PC-3 (cell line): ENCODE measurements around the gene CA9. TPM values are rescaled to one million over a fixed set of nuclear protein-coding genes. Genes with fewer than 3 reads are reported as not detected.

Experiments
- ATAC-seq: fragments of 200-7000 bp; cut with Tn5 transposase; 2 replicates; pipeline ENCODE4 v1.9.1; 2020; ENCODE audit warnings: mild to moderate bottlenecking, moderate library complexity
- BruUV-seq: library from RNA; stranded (reverse); fragments of 400-500 nt; replicated peaks from 2 replicates; lab custom pipeline; 2021; lab: Mats Ljungman, UMichigan
- CTCF ChIA-PET: fragments of 300-600 bp; sonication (Branson Sonifier 250); formaldehyde crosslinking; loops from one replicate; lab custom pipeline; 2022; ENCODE audit warnings: antibody characterized with exemption; lab: Charles Lee
- POLR2A ChIA-PET: fragments of 300-600 bp; sonication (Branson Sonifier 250); formaldehyde crosslinking; loops from one replicate; lab custom pipeline; 2022; ENCODE audit warnings: antibody characterized with exemption; ENCODE audit not compliant: unreplicated experiment; lab: Charles Lee
- DNase-seq: peaks from one replicate; pipeline ENCODE4 v3.0.0-alpha.2; 2015
- H2AFZ ChIP-seq: fragments of 300-600 bp; sonication (generic); 2 replicates; pipeline ENCODE4 v1.6.0; 2016; ENCODE audit warnings: antibody characterized with exemption, low read length
- H3F3A ChIP-seq: fragments of 300-600 bp; sonication (generic); one replicate; pipeline ENCODE4 v1.6.0; 2017; ENCODE audit warnings: antibody characterized with exemption, low read length, control low read depth, mild to moderate bottlenecking; ENCODE audit not compliant: unreplicated experiment
- H3K27ac ChIP-seq: fragments of 300-600 bp; sonication (generic); 2 replicates; pipeline ENCODE4 v1.5.1; 2016; ENCODE audit warnings: mild to moderate bottlenecking, low read length
- H3K27me3 ChIP-seq: fragments of 300-600 bp; sonication (generic); 2 replicates; pipeline ENCODE4 v1.6.1; 2016; ENCODE audit warnings: low read length, mixed read lengths
- H3K36me3 ChIP-seq: fragments of 300-600 bp; sonication (generic); 2 replicates; pipeline ENCODE4 v1.6.1; 2016; ENCODE audit warnings: low read depth, mixed run types, low read length, mixed read lengths
- H3K4me1 ChIP-seq: fragments of 300-600 bp; sonication (generic); 2 replicates; pipeline ENCODE4 v1.5.1; 2016; ENCODE audit warnings: low read length; ENCODE audit not compliant: insufficient read depth
- H3K4me2 ChIP-seq: fragments of 300-600 bp; sonication (generic); 2 replicates; pipeline ENCODE4 v1.6.0; 2016; ENCODE audit warnings: low read length
- H3K4me3 ChIP-seq: fragments of 300-600 bp; sonication (generic); 2 replicates; pipeline ENCODE4 v1.5.1; 2016; ENCODE audit warnings: mild to moderate bottlenecking, low read length, mixed read lengths
- H3K79me2 ChIP-seq: fragments of 300-600 bp; sonication (generic); 2 replicates; pipeline ENCODE4 v1.6.1; 2017; ENCODE audit warnings: low read length, mixed read lengths
- H3K9ac ChIP-seq: fragments of 300-600 bp; sonication (generic); 2 replicates; pipeline ENCODE4 v1.6.0; 2016; ENCODE audit warnings: mild to moderate bottlenecking, low read length
- H3K9me2 ChIP-seq: fragments of 300-600 bp; sonication (generic); replicated peaks from 2 replicates; pipeline ENCODE4 v1.6.1; 2016; ENCODE audit warnings: mixed run types, low read length, mixed read lengths
- H3K9me3 ChIP-seq: fragments of 300-600 bp; sonication (generic); 2 replicates; pipeline ENCODE4 v1.6.1; 2016; ENCODE audit warnings: low read length, mixed read lengths
- H4K20me1 ChIP-seq: fragments of 300-600 bp; sonication (generic); 2 replicates; pipeline ENCODE4 v1.6.1; 2016; ENCODE audit warnings: low read length, mixed read lengths
- CTCF ChIP-seq: fragments of 300-600 bp; sonication (generic); conservative IDR thresholded peaks from 2 replicates; pipeline ENCODE4 v1.5.1; 2017; ENCODE audit warnings: antibody characterized with exemption, low read depth, mild to moderate bottlenecking, low read length
- EZH2 ChIP-seq: fragments of 300-600 bp; sonication (generic); IDR thresholded peaks from one replicate; pipeline ENCODE4 v1.6.1; 2017; ENCODE audit warnings: antibody characterized with exemption, mild to moderate bottlenecking, low read length; ENCODE audit not compliant: unreplicated experiment
- EZH2phosphoT487 ChIP-seq: fragments of 300-600 bp; sonication (generic); IDR thresholded peaks from 2 replicates; pipeline ENCODE4 v1.6.1; 2018; ENCODE audit warnings: mild to moderate bottlenecking, antibody characterized with exemption, low read length, borderline replicate concordance
- intact Hi-C: fragments of 100-400 bp; cut with micrococcal nuclease; formaldehyde crosslinking; loops from 2 replicates; pipeline ENCODE4 v1.9.0; 2023
- total RNA-seq: library from RNA; depleted of rRNA; stranded (reverse); fragments of >200 nt; gene quantifications from 2 replicates; pipeline ENCODE4 v1.2.3, GENCODE V29; 2014

The CA9 gene
- total RNA-seq, 1 experiment from 2014 or later = 7.7 TPM

DNA sequence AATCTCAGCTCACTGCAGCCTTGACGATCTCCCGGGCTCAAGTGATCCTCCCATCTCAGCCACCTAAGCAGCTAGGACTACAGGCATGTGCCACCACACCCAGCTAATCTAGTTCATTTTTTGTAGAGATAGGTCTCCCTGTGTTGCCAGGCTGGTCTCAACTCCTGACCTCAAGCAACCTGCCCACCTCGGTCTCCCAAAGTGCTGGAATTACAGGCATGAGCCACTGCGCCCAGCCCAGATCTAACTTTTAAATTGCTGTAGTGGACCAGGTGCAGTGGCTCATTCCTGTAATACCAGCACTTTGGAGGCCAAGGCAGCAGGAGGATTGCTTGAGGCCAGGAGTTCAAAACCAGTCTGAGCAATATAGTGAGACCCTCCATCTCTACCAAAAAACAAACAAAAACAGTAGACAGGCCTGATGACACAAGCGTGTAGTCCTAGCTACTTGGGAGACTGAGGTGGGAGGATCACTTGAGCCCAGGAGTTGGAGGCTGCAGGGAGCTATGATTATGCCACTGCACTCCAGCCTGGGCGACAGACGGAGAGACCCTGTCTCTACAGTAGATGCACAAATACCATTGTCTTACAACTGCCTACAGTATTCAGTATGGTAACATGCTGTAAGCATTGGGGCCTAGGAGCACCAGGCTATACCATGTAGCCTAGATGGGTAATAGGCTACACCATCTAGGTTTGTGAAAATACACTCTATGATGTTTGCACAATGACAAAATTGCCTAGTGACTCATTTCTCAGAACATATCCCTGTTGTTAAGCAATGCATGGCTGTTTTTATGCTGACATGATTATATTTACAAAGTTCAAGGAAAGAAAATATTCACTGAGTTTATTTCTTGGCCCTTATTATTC lies 21.5 kb upstream of the CA9 start:
- DNase-seq (peak; percentile 83), ATAC-seq (peak; percentile 92)

GRCh38 chr9:35652829-35653209 lies 20.9 kb upstream of the CA9 start:
- H3K79me2 ChIP-seq = no peaks in the 10 kb centered on the region
- no peaks in the 10 kb centered on the region for H3K36me3 ChIP-seq
- H3K4me1 ChIP-seq = peaks cover 20% of the 10 kb centered on the region
- POLR2A ChIA-PET = no interaction called here
- no TSS peak for BruUV-seq
- peak overlapping the region; percentile 39; the same call in 1 of the 2 replicates for H3K4me2 ChIP-seq
- CTCF ChIA-PET = no interaction called here
- no peaks in the 10 kb centered on the region for H3K9me3 ChIP-seq
- intact Hi-C loops = loop anchor here (10.0 kb wide), 1 partner anchor 142 kb away; the partner anchor contains the start of gene NPR2
- no peak overlapping the region for H3K4me3 ChIP-seq
- ATAC-seq = no peak
- no peak overlapping the region for H3K9ac ChIP-seq
- no peaks in the 10 kb centered on the region for H3F3A ChIP-seq
- no peak overlapping the region for H2AFZ ChIP-seq
- no peak for TF ChIP-seq CTCF
- TF ChIP-seq EZH2phosphoT487 = no peak
- no peak for TF ChIP-seq EZH2
- DNase-seq = no peak
- no peaks in the 10 kb centered on the region for H4K20me1 ChIP-seq
- peak overlapping the region; percentile 44 for H3K27ac ChIP-seq
- H3K27me3 ChIP-seq = no peaks in the 10 kb centered on the region
- H3K9me2 ChIP-seq = no peaks in the 10 kb centered on the region

More for the DNA sequence above, 21.5 kb upstream of the CA9 start:
- H3K27ac ChIP-seq = peak overlapping the region; percentile 69
- no peaks in the 10 kb centered on the region for H3K79me2 ChIP-seq
- no peak overlapping the region for H3K9ac ChIP-seq
- TF ChIP-seq CTCF = no peak
- TF ChIP-seq EZH2 = no peak
- no peak for TF ChIP-seq EZH2phosphoT487
- H3K9me2 ChIP-seq = no peaks in the 10 kb centered on the region
- no peaks in the 10 kb centered on the region for H3K36me3 ChIP-seq
- intact Hi-C loops = loop anchor here (10.0 kb wide), 1 partner anchor 143 kb away; the partner anchor contains the start of gene NPR2
- no peaks in the 10 kb centered on the region for H3K9me3 ChIP-seq
- ChIA-PET CTCF (no interaction called here), POLR2A (no interaction called here)
- no peaks in the 10 kb centered on the region for H3F3A ChIP-seq
- no peak overlapping the region for H2AFZ ChIP-seq
- peak overlapping the region; percentile 68 for H3K4me2 ChIP-seq
- H3K4me1 ChIP-seq = peaks cover 18% of the 10 kb centered on the region
- H3K27me3 ChIP-seq = no peaks in the 10 kb centered on the region
- no peak overlapping the region for H3K4me3 ChIP-seq
- no TSS peak for BruUV-seq
- H4K20me1 ChIP-seq = no peaks in the 10 kb centered on the region
